Fibroblast of lung (primary cell): Measurements from ENCODE around the gene TES.

Source experiments
- CTCF ChIP-seq, 2 donors: IDR thresholded peaks in 1 of 2; conservative IDR thresholded peaks in 1 of 2; 1 replicate in 1 of 2; 2 replicates in 1 of 2; pipeline ENCODE4 v1.5.1; 2011 to 2012; ENCODE audit warnings: low read length in 2 of 2, control low read depth in 1 of 2, inconsistent platforms in 1 of 2, low read depth in 1 of 2, mild to moderate bottlenecking in 1 of 2
- EZH2 ChIP-seq: IDR thresholded peaks from 2 replicates; pipeline ENCODE4 v1.5.1; 2012; ENCODE audit warnings: low read length, control low read depth, mild to moderate bottlenecking; ENCODE audit errors: missing control alignments

GRCh38 chr7:116298055-116298454 lies 87.7 kb downstream of the TES start:
- TF ChIP-seq CTCF (conservative IDR thresholded peaks at IDR 0.05 in 1 of 2, IDR thresholded peaks at IDR 0.05 in 1 of 2; ENCODE audit: low read depth in 1 of 2, low read length in 2 of 2) (no peak), EZH2 (no peak)
